SH-SY5Y (cell line): ENCODE results near the gene GNPDA2.

Experiments
- GATA2 ChIP-seq: IDR thresholded peaks from 2 replicates; pipeline ENCODE4 v1.6.1; 2011; ENCODE audit warnings: mild to moderate bottlenecking, low read depth, low read length
- GATA3 ChIP-seq: IDR thresholded peaks from 2 replicates; pipeline ENCODE4 v1.6.1; 2011; ENCODE audit warnings: low read depth, mild to moderate bottlenecking, low read length, moderate library complexity

- TF ChIP-seq GATA2, result no peak
- TF ChIP-seq GATA3, result no peak
These were observed 57.8 kb downstream of the GNPDA2 start for GRCh38 chr4:44668526-44668925.
